Measurements from ENCODE around the gene MSX1. TPM values are rescaled to one million over a fixed set of nuclear protein-coding genes. Genes with fewer than 3 reads are reported as not detected.

Gene MSX1
- total RNA-seq, 1 donor from 2014 or later, result 3.4 TPM

GRCh38 chr4:4856071-4857000 is 3.1 kb upstream of the MSX1 start:
- intact Hi-C loops (cut with micrococcal nuclease), result no loop called here
- Histone ChIP-seq H3K36me3 (no peaks in the 10 kb centered on the region), H3K4me3 (peak overlapping the region; percentile 58), H3K27ac (replicated peaks) (no peak overlapping the region), H3K27me3 (ENCODE audit: low read depth) (peaks cover 99% of the 10 kb centered on the region), H3K4me1 (peaks cover 74% of the 10 kb centered on the region), H3K9me3 (replicated peaks) (no peaks in the 10 kb centered on the region)
- no peak for TF ChIP-seq CTCF (IDR thresholded peaks at IDR 0.05; ENCODE audit: borderline replicate concordance)
- no peak for DNase-seq

GRCh38 chr4:4857001-4857808 is 2.3 kb upstream of the MSX1 start:
- no peaks in the 10 kb centered on the region for H3K36me3 ChIP-seq
- peak overlapping the region; percentile 58 for H3K4me3 ChIP-seq
- no peak overlapping the region for H3K27ac ChIP-seq (replicated peaks)
- peaks cover 83% of the 10 kb centered on the region for H3K4me1 ChIP-seq
- intact Hi-C loops (cut with micrococcal nuclease), result no loop called here
- no peak for DNase-seq
- peaks cover 99% of the 10 kb centered on the region for H3K27me3 ChIP-seq (ENCODE audit: low read depth)
- TF ChIP-seq CTCF (IDR thresholded peaks at IDR 0.05; ENCODE audit: borderline replicate concordance), result no peak
- no peaks in the 10 kb centered on the region for H3K9me3 ChIP-seq (replicated peaks)

- intact Hi-C loops (cut with micrococcal nuclease), result no loop called here
- TF ChIP-seq CTCF (IDR thresholded peaks at IDR 0.05; ENCODE audit: borderline replicate concordance), result no peak
- Histone ChIP-seq H3K27ac (replicated peaks) (no peak overlapping the region), H3K36me3 (peaks cover 5% of the 10 kb centered on the region), H3K9me3 (replicated peaks) (no peaks in the 10 kb centered on the region), H3K4me1 (peaks cover 84% of the 10 kb centered on the region), H3K27me3 (ENCODE audit: low read depth) (peaks cover 99% of the 10 kb centered on the region), H3K4me3 (no peak overlapping the region)
- no peak for DNase-seq
These were observed 1.5 kb upstream of the MSX1 start for GRCh38 chr4:4857809-4858508.

- H3K9me3 ChIP-seq (replicated peaks), result no peaks in the 10 kb centered on the region
- H3K4me3 ChIP-seq, result peak overlapping the region; percentile 89
- intact Hi-C loops (cut with micrococcal nuclease), result no loop called here
- peaks cover 78% of the 10 kb centered on the region for H3K4me1 ChIP-seq
- peaks cover 99% of the 10 kb centered on the region for H3K27me3 ChIP-seq (ENCODE audit: low read depth)
- DNase-seq, result no peak
- no peak overlapping the region for H3K27ac ChIP-seq (replicated peaks)
- H3K36me3 ChIP-seq, result peaks cover 12% of the 10 kb centered on the region
- TF ChIP-seq CTCF (IDR thresholded peaks at IDR 0.05; ENCODE audit: borderline replicate concordance), result no peak
These were observed 739 bp upstream of the MSX1 start for GRCh38 chr4:4858527-4859324.
